GM19035 (cell line): ENCODE measurements around the gene DNASE1L3.

Experiments
- ATAC-seq: cut with Tn5 transposase; IDR thresholded peaks from one replicate; pipeline ENCODE4 v1.9.1; 2021; ENCODE audit not compliant: unreplicated experiment

Gene DNASE1L3

DNA sequence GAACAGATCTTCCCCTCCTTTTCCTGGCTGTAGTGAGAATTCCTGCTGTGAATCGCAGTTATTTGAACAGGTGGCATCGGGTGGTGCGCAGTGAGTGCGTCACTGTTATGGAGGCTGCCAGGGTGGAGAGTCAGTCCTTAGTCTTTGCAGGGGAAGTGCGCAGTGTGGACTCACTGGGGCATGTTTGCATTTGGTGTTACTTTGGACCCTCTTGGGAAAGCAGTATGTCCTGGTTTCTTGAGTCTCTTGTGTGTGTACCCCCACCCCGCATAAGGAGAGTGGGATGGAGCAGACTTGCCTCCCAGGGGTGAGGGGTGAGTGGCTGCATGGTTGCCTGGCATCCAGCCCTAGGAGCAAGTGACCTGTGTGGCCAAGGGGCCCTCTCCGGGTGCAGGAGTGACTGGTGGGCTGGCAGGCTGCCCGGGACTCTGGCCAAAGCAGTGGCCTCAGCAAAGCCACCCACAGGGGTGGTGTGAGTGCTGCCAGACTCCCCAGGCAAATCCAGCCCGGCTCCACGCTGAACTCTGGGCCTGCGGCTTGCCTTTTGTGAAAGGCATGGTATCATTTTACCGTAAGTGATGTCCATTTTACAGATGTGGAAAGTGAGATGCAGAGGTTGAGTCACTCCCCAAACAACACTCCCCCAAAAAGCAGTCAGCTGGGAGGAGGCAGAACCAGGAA is 46.4 kb downstream of the DNASE1L3 start:
- ATAC-seq = no peak

- no peak for ATAC-seq
Measured at GRCh38 chr3:58163234-58163633, 47.5 kb downstream of the DNASE1L3 start.

DNA sequence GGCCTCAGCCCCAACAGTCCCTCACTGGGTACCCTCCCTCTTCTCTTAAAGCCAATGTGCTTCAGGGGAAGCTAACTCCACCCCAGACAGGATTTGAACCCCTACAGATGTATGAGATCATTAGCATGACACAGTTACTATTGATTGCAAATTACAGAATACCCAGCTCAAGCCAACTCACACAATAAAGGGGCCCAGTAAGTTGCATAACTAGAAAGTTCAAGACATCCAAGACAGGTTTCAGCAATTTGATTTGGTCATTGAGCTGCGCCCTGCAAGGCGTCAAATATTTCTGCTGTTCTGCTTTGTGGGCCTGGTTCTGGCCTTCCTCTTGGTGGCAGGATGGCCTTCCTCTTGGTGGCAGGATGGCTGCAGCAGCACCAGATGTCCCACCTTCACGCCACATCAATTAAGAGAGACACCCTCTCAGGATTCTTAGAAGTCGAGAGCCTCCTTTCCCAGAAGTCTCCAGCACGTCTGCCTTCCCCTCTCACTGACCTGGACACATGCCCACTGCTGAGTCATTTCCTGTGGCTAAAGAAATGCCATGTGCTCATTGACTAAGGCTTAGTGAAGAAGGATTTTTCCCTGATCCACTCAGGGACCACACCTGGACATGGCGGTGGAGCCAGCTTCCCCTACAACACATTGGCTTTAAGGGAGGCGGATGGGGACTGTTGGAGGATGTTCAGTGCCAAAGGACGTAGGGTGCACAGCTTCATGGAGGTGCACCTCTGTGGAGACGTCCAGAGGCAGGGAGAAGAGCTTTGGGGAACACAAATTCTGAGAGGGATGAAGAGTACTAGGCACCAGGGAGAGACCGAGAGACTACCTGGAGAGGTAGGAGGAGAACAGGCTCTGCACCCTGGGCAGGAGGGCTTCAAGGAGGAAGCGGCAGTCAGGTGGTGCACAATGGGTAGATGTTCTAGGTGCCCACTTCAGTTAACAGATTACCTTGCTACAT is 49.1 kb downstream of the DNASE1L3 start:
- ATAC-seq = no peak

GRCh38 chr3:58160399-58160798 is 50.4 kb downstream of the DNASE1L3 start:
- no peak for ATAC-seq

GRCh38 chr3:58158442-58159153 is 52.2 kb downstream of the DNASE1L3 start:
- ATAC-seq = no peak

GRCh38 chr3:58157700-58158099 is 53.1 kb downstream of the DNASE1L3 start:
- ATAC-seq = no peak

GRCh38 chr3:58155838-58156237 is 54.9 kb downstream of the DNASE1L3 start:
- no peak for ATAC-seq

GRCh38 chr3:58154626-58155449 is 55.9 kb downstream of the DNASE1L3 start:
- no peak for ATAC-seq

DNA sequence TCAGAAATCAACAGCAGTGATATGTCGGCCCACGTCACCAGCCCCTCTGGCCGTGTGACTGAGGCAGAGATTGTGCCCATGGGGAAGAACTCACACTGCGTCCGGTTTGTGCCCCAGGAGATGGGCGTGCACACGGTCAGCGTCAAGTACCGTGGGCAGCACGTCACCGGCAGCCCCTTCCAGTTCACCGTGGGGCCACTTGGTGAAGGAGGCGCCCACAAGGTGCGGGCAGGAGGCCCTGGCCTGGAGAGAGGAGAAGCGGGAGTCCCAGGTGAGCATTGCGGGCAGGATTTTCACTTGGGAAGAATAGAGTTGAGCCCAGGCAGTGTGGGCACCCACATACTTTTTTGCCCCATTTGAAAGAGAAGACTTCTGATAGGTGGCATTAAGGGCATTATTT is 57.4 kb downstream of the DNASE1L3 start:
- no peak for ATAC-seq

GRCh38 chr3:58152225-58153015 is 58.4 kb downstream of the DNASE1L3 start:
- no peak for ATAC-seq

GRCh38 chr3:58151637-58152036 is 59.1 kb downstream of the DNASE1L3 start:
- ATAC-seq = no peak

DNA sequence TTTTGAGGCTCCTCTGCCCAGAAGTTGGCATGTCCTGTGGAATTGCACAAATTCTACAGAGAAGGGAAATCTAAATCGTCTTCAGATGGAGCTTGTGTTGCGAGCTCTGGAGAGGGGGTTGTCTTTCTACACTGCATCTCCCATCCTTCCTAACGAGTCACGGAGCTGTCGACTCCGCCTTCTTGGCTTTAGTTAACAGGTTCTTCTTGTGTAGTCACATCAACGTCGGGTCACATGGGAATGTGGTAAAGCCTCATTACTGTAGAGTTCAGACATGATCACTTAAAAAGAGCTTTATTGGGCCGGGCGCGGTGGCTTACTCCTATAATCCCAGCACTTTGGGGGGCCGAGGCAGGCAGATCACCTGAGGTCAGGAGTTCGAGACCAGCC is 60.0 kb downstream of the DNASE1L3 start:
- no peak for ATAC-seq

GRCh38 chr3:58150130-58150809 is 60.5 kb downstream of the DNASE1L3 start:
- ATAC-seq = no peak

DNA sequence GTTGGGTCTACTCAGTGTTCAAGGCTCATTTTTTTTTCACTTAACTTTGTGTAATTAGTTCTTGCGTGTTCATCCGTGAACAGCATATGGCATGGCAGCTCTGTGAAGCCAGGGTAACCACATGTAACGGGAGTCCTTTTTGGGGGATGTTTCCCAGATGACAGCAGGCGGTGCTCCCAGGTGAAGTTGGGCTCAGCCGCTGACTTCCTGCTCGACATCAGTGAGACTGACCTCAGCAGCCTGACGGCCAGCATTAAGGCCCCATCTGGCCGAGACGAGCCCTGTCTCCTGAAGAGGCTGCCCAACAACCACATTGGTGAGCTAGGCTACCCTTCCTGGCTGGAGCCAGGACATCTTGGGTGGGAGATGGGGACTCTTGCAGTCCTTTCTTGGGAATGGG is 62.7 kb downstream of the DNASE1L3 start:
- no peak for ATAC-seq

DNA sequence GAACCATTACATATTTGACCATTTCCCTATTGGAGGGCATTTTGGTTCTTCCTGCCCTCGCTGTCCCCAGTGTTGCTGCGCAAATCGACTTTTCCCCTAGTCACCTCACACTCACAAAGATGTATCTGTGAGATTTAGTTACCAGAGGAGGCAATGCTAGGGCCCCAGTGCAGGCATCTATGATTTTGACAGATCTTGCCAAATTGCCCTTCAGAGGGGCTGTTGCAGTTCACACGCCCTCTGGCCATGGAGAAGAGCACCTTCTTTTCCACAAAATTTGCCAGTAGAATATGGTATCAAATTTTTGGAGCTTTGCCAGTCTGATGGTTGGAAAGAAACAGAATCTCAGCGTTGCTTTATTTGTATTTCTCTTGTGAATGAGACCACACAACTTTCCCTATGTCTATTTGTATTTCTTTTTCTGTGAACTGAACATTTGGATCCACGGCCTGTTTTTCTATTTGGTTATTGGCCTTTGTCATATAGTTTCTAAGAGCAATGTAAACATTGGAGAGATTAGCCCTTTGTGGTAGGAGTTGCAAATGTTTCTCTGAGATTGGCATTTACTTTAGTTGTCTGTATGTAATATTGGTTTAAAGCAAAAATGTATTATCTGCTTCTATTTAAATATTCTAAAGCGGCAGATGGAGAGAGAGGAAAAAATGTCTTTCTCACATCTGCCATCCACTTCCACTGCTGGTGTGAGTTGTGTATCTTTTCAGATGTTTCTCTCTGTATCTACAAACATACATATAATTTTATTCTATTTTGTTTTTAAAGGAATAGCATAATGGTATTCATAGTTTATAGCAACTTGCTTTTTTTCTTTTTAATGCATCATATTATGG is 66.1 kb downstream of the DNASE1L3 start:
- no peak for ATAC-seq

DNA sequence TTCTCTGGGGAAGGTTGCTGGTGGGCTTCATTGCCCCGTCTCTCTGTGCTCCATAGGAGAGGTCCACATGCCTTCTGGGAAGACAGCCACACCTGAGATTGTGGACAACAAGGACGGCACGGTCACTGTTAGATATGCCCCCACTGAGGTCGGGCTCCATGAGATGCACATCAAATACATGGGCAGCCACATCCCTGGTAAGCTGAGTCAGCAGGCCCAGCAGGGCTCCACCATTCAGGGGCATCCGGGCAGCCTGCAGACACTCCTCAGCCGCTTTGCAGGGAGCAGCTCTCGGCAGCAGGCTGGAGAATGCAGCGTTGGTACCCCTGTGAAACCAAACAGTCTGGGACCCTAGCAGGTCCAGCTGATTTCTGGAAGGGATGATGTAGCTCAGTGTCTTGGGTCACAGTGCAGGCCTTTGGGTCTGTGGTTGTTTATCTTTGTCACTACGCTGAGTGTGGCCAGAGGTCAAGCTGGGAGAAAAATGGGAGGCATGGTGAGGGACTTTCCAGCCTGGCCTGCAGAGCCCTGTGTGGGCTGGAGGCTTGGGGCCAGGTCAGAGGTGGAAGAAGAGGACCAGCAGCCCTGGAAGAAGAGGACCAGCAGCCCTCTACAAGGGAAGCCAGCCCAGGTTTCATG is 67.2 kb downstream of the DNASE1L3 start:
- ATAC-seq = no peak
